GM12875 (cell line): ENCODE data around the gene TSEN34.
"Not testable (repeated sequence)": the region's sequence is repeated elsewhere in the genome, so short reads cannot be mapped to it uniquely, and the experiment has no call there.

Experiments
- H3K4me3 ChIP-seq: one replicate; pipeline ENCODE4 v1.5.1; 2011; ENCODE audit warnings: low read depth, low read length, control low read depth
- CTCF ChIP-seq: IDR thresholded peaks from 2 replicates; pipeline ENCODE4 v1.5.1; 2011; ENCODE audit warnings: low read depth, mild to moderate bottlenecking, control low read depth, inconsistent platforms, low read length, moderate library complexity, borderline replicate concordance; ENCODE audit not compliant: insufficient read depth

The TSEN34 gene

DNA sequence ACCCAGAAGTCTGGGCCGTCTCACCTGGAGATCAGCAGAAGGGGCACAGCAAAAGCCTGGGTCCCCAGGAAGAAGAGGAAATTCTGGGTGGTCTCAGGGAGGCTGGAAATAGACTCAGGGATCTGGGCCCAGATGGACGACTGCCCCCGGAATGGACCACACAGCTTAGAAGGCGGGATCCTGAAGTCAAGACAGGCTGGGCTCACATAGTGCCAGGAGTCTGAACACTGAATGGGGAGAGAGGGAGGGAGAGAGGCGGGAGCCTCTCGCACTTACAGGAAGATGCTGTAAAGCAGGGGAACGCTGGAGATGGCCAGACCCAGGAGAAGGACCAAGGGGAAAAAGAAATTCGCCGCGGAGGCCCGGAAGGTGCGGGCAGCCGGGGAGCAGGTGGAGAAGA is 30.3 kb upstream of the TSEN34 start:
- H3K4me3 ChIP-seq: peak overlapping the region; percentile 55
- TF ChIP-seq CTCF: no peak

GRCh38 chr19:54162241-54162805 is 28.8 kb upstream of the TSEN34 start:
- H3K4me3 ChIP-seq: peak overlapping the region; percentile 23
- TF ChIP-seq CTCF: no peak

GRCh38 chr19:54162884-54163283 is 28.2 kb upstream of the TSEN34 start:
- no peak overlapping the region for H3K4me3 ChIP-seq
- TF ChIP-seq CTCF: no peak

DNA sequence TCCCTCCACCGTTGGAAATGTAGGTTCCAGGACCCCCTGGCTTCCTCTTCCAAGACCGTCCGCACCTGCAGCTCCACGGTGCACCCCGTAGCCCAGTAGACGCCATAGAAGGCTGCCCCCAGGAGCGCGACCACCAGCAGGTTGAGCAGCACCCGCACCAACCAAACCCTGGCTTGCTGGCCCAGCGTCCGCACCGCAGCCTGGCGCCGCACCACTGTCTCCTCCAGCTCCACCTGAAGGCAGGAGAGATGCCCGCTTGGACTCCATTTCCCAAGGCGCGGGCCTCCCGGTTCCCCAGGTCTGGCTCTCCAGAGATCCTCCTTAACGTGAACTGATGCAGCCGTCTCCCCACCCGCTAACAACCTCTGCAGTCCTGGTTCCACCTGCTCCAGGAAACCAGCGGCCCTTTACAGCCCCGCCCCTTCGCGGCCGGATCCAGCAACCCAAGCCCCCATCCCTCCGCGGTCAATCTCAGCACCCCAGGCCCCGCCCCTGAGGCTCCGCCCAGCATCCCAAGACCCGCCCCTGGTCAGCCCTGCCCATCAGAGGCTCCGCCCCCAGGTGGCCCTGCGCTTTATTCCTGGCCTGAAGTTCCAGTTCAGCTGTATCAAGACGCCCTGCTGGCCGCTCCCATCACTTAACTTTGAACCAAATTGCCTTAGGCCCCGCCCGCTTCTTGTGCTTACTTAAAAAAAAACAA is 26.6 kb upstream of the TSEN34 start:
- H3K4me3 ChIP-seq: no peak overlapping the region
- no peak for TF ChIP-seq CTCF

- no peak for TF ChIP-seq CTCF
- H3K4me3 ChIP-seq: no peak overlapping the region
Observed at GRCh38 chr19:54165222-54165621, 25.9 kb upstream of the TSEN34 start.

DNA sequence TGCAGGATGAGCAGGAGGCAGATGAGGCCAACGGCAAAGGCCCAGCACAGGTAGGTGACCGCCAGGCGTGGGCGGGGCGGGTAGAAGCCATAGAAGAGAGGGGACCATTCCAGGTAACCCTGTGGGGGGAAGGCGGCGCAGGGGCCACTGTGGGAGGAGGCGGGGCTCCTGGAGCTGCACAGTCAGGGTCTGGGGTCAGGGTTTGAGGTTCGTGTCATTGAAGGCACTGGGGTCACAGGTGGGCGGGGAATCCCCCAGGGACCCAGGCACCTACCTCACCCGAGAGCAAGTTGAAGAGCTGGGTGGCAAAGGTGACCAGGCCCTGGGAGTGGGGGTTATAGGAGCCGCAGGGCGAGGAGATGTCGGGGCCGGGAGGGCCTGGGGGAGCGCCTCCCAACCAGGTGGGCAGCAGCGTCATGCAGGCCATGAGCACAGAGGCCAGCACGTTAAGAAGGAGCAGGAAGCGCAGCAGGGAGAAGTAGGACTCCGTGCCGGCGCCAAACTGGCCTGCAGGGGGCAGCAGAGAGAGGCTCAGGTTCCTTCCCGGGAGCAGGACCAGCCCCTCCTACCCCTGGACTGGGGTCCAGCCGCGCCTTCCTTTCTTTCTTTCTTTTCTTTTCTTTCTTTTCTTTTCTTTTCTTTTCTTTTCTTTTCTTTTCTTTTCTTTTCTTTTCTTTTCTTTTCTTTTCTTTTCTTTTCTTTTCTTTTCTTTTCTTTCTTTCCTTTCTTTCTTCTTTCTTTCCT is 22.8 kb upstream of the TSEN34 start:
- H3K4me3 ChIP-seq: no peak overlapping the region
- TF ChIP-seq CTCF: peak; percentile 93

DNA sequence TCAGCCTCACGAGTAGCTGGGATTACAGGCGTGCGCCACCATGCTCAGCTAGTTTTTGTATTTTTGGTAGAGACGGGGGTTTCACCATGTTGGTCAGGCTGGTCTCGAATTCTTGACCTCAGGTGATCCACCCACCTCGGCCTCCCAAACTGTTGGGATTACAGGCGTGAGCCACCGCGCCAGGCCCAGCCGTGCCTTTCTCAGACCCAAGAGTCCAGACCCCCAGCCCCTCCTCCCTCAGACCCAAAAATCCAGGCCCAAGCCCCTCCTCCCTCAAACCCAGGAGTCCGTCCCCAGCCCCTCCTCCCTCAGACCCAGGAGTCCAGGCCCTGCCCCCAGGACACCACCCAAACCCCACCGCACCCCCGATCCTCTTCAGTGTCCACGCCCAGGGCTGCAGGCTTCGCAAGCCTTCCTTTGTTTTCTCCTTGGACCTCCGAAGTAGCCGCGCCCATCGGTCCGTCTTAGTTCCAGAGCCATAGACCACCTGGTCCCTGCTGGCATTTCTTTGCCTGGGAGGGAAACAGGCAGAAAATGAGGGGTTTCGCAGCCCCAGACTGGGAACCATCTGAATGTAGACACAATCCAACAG is 21.9 kb upstream of the TSEN34 start:
- H3K4me3 ChIP-seq: no peak overlapping the region
- no peak for TF ChIP-seq CTCF

DNA sequence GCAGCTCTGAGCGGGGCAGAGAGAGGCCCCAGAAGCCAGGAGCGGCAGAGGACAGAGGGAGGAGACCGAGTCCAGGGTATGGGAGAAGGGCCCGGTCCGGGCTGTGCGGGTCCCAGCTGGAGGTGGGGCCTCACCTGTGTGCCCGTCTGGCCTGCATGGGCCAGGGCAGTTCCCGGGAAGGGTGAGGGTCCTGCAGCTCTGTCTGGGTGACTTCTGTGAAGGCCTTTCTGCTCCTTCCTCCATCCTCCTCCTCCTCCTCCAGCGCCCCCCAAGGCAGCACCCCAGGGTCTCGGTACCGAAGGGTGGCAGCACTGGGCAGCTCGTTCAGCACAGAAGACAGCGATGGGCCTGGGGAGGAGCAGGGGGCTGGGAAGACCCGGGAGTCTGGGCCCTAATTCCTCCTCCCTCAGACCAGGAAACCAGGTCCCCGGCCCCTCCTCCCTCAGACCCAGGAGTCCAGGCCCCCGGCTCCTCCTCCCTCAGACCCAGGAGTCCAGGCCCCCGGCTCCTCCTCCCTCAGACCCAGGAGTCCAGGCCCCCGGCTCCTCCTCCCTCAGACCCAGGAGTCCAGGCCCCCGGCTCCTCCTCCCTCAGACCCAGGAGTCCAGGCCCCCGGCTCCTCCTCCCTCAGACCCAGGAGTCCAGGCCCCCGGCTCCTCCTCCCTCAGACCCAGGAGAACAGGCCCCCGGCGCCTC is 19.2 kb upstream of the TSEN34 start:
- not testable (repeated sequence) for H3K4me3 ChIP-seq
